NCI-H128 (cell line): ENCODE measurements around the gene POC1A.
"Not testable (repeated sequence)": the region's sequence is repeated elsewhere in the genome, so short reads cannot be mapped to it uniquely, and the experiment has no call there.

Source experiments
- DNase-seq: peaks from one replicate; lab custom pipeline; 2025; ENCODE audit not compliant: unreplicated experiment; lab: John Stamatoyannopoulos, UW

Gene POC1A

GRCh38 chr3:52051444-52051843 is 102.8 kb downstream of the POC1A start:
- DNase-seq, result no peak

DNA sequence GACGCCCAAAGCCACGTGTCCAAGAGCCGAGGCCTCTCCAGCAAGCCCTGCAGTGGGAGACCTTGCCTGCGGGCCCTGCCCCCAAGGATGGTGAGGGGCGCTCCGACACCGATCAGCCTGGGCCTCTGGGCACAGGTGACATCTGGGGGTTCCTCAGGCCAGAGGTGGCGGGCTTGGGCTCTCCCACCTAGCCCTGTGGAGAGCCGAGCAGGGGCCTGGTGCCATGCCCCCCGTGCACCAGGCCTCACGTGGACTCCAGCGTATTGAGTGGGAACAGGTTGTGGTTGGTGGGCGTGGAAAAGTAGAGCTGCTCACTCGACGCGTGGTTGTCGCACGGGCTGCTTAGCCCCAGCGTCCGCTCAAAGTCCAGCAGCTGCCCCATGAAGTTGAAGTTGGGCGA is 103.7 kb downstream of the POC1A start:
- DNase-seq, result no peak

GRCh38 chr3:52049503-52049902 is 104.7 kb downstream of the POC1A start:
- DNase-seq, result no peak

GRCh38 chr3:52047295-52047960 is 106.8 kb downstream of the POC1A start:
- DNase-seq, result no peak

GRCh38 chr3:52046902-52047239 is 107.4 kb downstream of the POC1A start:
- DNase-seq, result no peak

GRCh38 chr3:52046186-52046901 is 107.9 kb downstream of the POC1A start:
- no peak for DNase-seq

DNA sequence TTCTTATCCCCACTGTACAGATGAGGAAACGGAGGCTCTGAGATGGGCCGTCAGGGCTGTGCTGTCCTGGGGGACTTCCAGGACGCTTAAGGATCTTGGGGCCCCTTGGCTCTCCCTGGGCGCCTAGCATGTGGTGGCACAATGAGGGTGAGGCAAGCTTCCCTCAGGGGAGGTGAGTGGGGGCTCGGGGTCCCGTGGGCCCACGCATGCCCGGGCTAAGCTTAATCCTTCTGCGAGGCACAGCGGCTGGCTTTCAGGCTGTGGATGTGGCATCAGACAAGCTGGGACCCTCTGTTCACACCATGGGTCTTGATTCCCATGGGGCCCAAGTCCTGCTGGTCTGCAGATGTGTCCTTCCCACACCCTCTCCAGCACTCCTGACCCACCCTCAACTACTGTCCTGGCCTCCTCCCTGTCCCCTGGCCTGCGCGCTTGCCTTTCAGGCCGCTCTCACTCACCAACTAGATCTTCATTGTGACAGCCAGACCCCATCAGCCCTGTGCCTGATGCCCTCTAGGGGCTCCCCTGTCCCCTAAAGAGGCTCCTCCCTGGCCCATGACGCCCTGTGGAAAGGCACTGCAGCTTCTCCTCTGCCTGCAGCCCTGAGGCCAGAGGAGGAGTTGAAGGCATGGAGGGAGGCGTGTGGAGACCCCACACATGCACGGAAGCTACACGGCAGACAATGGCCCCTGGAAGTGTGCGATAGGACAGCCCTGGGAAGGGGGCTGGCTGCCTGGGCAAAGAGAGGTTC is 109.2 kb downstream of the POC1A start:
- DNase-seq, result no peak

DNA sequence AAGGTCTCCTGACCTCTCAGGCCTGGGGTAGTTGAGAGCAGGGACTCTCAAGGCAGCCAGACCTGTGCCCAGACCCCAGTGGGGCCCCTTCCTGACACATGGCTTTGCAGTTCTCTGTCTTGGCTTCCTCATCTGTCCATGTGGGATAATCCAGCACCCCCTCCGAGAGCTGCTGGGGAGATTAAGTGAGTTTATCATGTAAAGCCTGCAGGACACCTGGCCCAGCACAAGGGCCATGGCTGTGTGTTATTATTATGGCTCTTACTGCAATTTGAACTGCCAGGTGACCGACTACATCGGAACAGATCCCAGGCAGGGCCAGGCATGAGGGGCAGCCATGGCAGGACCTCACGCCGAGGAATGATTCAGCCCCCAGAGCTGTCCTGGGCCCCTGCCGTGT is 110.5 kb downstream of the POC1A start:
- no peak for DNase-seq

GRCh38 chr3:52043039-52043438 is 111.2 kb downstream of the POC1A start:
- not testable (repeated sequence) for DNase-seq

GRCh38 chr3:52041118-52041731 is 113.0 kb downstream of the POC1A start:
- DNase-seq, result no peak

DNA sequence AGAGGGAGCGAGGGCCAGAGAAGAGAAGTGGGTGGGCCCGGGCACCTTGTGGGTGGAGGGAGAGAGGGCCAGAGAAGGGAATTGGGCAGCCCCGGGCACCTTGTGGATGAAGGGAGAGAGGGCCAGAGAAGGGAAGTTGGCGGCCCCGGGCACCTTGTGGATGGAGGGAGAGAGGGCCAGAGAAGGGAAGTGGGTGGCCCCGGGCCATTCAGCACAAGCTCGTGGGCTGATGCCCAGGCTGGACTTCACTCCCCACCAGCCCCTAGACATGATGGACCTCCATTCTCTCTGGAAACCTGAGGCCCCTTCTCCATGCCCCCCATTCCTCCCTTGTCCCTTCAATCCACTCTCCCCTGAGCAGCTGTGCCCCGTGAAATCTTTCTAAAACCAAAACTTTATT is 113.6 kb downstream of the POC1A start:
- no peak for DNase-seq

GRCh38 chr3:52039846-52040245 is 114.4 kb downstream of the POC1A start:
- no peak for DNase-seq

- DNase-seq, result no peak
These were observed 114.8 kb downstream of the POC1A start for GRCh38 chr3:52039426-52039825.

GRCh38 chr3:52038227-52038626 is 116.0 kb downstream of the POC1A start:
- DNase-seq, result no peak

DNA sequence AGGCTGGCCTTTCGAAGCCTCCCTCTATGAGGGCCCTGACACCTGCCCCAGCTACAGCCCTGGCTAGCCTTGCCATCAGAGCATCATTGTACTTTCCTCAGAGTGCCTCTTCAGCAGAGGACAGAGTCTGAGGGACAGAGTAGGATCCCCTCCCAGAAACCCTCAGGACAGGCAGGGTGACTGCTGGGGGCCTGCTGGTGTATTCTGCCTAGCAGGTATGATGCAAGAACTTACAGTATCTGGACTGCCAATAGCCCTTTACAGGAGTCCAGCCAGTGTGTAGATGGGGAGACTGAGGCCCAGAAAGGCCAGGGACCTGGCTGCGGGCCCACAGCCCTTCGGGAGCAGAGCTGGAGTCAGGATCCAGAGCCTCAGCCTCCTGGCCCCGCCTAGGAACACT is 116.9 kb downstream of the POC1A start:
- no peak for DNase-seq

- no peak for DNase-seq
These were observed 117.4 kb downstream of the POC1A start for GRCh38 chr3:52036829-52037228.

GRCh38 chr3:52036222-52036694 is 118.0 kb downstream of the POC1A start:
- no peak for DNase-seq

GRCh38 chr3:52034651-52035050 is 119.6 kb downstream of the POC1A start:
- DNase-seq, result no peak

DNA sequence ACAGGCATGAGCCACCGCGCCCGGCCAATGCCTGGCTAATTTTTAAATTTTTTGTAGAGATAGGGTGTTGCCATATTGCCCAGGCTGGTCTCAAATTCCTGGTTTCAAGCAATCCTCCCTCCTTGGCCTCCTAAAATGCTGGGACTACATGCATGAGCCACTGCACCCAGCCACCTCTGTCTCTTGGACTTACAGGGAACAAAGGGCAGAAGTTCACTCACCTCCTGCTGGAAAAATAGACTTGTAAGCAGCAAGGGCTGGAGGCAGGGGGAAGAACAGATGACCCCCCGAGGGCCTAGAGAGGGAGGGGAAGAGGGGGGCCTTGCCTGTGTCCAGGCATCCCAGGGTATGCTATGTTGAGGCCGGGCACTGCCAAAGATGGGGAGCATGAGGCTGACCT is 120.0 kb downstream of the POC1A start:
- DNase-seq, result no peak

DNA sequence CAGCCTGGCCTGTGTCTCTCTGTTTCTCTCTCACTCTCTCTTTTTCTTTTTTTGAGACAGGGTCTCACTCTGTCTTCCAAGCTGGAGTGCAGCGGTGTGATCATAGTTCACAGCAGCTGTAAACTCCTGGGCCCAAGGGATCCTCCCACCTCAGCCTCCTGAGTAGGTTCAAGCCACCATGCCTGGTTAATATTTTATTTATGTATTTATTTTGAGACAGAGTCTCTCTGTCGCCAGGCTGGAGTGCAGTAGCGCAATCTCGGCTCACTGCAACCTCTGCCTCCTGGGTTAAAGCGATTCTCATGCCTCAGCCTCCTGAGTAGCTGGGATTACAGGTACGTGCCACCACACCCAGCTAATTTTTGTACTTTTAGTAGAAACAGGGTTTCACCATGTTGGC is 120.5 kb downstream of the POC1A start:
- not testable (repeated sequence) for DNase-seq

DNA sequence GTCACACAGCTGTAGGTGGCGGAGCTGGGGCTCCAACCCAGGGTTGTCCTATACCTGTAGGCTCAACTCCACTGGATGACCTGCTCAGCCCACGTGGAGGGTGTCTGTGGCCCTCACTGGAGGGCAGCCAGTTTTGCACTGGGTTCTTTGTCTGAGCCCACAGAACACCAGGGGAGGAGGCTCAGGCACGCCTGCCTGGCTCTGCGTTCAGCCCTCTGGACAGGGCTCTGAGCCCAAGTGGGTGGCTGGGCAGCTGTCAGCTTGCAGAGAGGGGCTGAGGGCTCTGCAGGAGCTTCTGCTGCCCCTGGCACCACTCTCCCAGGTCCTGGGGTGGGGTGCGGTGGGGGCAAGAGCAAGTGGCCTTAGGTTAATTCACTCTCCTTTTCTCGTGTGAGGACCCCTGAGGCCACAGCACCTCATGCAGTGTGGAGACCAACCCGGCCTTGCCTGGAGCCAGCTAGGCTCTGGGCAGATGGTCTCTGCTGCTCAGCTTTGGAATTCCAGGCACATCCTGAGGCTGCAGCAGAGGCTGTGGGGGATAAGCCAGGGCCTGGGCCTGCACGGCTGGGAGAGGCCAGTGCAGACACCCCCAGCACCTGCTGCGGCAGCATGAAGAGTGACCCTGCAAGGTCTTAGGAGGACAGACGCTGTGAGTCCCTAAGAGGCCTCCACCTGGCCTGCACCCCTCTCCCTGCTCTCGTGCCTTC is 121.4 kb downstream of the POC1A start:
- no peak for DNase-seq
